Osteoblast (primary cell): ENCODE data around the gene PSPN. TPM values are rescaled to one million over a fixed set of nuclear protein-coding genes. Genes with fewer than 3 reads are reported as not detected.

Source experiments
- DNase-seq: peaks from one replicate; pipeline ENCODE4 v3.0.0; 2011; ENCODE audit warnings: low spot score, mixed read lengths; ENCODE audit not compliant: insufficient read length; ENCODE audit errors: missing footprints
- H2AFZ ChIP-seq: 2 replicates; pipeline ENCODE4 v1.6.0; 2011; ENCODE audit warnings: mild to moderate bottlenecking, low read length
- H3K27ac ChIP-seq: 2 replicates; pipeline ENCODE4 v1.5.1; 2011; ENCODE audit warnings: mild to moderate bottlenecking, low read depth, low read length, moderate library complexity
- H3K27me3 ChIP-seq: 2 replicates; pipeline ENCODE4 v1.6.0; 2012; ENCODE audit warnings: mild to moderate bottlenecking, control low read depth, inconsistent platforms, low read length, moderate library complexity; ENCODE audit not compliant: insufficient read depth
- H3K36me3 ChIP-seq: 2 replicates; pipeline ENCODE4 v1.5.1; 2011; ENCODE audit warnings: mild to moderate bottlenecking, low read length, control low read depth, moderate library complexity; ENCODE audit not compliant: insufficient read depth
- H3K4me1 ChIP-seq: 2 replicates; pipeline ENCODE4 v1.5.1; 2011; ENCODE audit warnings: mild to moderate bottlenecking, low read length, control low read depth, moderate library complexity; ENCODE audit not compliant: insufficient read depth
- H3K4me2 ChIP-seq: 2 replicates; pipeline ENCODE4 v1.6.0; 2011; ENCODE audit warnings: mild to moderate bottlenecking, low read length; ENCODE audit not compliant: insufficient read depth
- H3K4me3 ChIP-seq: fragments of 200-600 bp; sonication (generic); 3 replicates; pipeline ENCODE4 v1.5.1; 2012; ENCODE audit warnings: mild to moderate bottlenecking, low read length, inconsistent platforms; ENCODE audit not compliant: insufficient read depth
- H3K79me2 ChIP-seq: 2 replicates; pipeline ENCODE4 v1.6.0; 2012; ENCODE audit warnings: mild to moderate bottlenecking, low read length, control low read depth, inconsistent platforms; ENCODE audit not compliant: insufficient read depth
- H3K9me3 ChIP-seq: 2 replicates; pipeline ENCODE4 v1.5.1; 2011; ENCODE audit warnings: low read depth, low read length, control low read depth
- H4K20me1 ChIP-seq: 2 replicates; pipeline ENCODE4 v1.6.0; 2012; ENCODE audit warnings: mild to moderate bottlenecking, low read length, control low read depth; ENCODE audit not compliant: insufficient read depth
- total RNA-seq: library from RNA; depleted of rRNA; stranded (reverse); fragments of >200 nt; gene quantifications from 2 replicates; pipeline ENCODE4 v1.2.3, GENCODE V29; 2012
- TF ChIP-seq, protein P1 (sequence below): IDR thresholded peaks from 2 replicates; pipeline ENCODE4 v1.5.1; 2011; ENCODE audit warnings: mild to moderate bottlenecking, low read depth, low read length, moderate library complexity; ENCODE audit errors: extremely low read depth

PSPN gene, protein sequence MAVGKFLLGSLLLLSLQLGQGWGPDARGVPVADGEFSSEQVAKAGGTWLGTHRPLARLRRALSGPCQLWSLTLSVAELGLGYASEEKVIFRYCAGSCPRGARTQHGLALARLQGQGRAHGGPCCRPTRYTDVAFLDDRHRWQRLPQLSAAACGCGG
- 1.1 and 1.2 TPM in 2 replicates for total RNA-seq

- no peak within 1 kb of the TSS for H3K27ac ChIP-seq
- TF ChIP-seq, protein P1, sequence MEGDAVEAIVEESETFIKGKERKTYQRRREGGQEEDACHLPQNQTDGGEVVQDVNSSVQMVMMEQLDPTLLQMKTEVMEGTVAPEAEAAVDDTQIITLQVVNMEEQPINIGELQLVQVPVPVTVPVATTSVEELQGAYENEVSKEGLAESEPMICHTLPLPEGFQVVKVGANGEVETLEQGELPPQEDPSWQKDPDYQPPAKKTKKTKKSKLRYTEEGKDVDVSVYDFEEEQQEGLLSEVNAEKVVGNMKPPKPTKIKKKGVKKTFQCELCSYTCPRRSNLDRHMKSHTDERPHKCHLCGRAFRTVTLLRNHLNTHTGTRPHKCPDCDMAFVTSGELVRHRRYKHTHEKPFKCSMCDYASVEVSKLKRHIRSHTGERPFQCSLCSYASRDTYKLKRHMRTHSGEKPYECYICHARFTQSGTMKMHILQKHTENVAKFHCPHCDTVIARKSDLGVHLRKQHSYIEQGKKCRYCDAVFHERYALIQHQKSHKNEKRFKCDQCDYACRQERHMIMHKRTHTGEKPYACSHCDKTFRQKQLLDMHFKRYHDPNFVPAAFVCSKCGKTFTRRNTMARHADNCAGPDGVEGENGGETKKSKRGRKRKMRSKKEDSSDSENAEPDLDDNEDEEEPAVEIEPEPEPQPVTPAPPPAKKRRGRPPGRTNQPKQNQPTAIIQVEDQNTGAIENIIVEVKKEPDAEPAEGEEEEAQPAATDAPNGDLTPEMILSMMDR = no peak
- H4K20me1 ChIP-seq = no peaks in the 10 kb centered on the region
- peaks cover 8% of the 10 kb centered on the region for H3K4me1 ChIP-seq
- peak; percentile 68 for DNase-seq
- no peak within 1 kb of the TSS for H2AFZ ChIP-seq
- no peak within 1 kb of the TSS for H3K4me3 ChIP-seq
- H3K9me3 ChIP-seq = no peaks in the 10 kb centered on the region
- H3K79me2 ChIP-seq = no peaks in the 10 kb centered on the region
- H3K4me2 ChIP-seq = no peak within 1 kb of the TSS
- H3K36me3 ChIP-seq = peaks cover 16% of the 10 kb centered on the region
- no peaks in the 10 kb centered on the region for H3K27me3 ChIP-seq
Observed at GRCh38 chr19:6375411-6376010, at the start of gene PSPN. TSS of gene PSPN (minus strand) at chr19:6375933. CDS start at chr19:6375849, 84 bp downstream.

- Histone ChIP-seq H3K27ac (peak overlapping the region; percentile 40), H3K4me1 (peaks cover 5% of the 10 kb centered on the region), H4K20me1 (peaks cover 38% of the 10 kb centered on the region), H3K27me3 (no peaks in the 10 kb centered on the region), H3K36me3 (peaks cover 26% of the 10 kb centered on the region), H3K4me3 (no peak overlapping the region), H3K79me2 (peaks cover 42% of the 10 kb centered on the region), H3K9me3 (no peaks in the 10 kb centered on the region), H2AFZ (peak overlapping the region; percentile 87), H3K4me2 (peak overlapping the region; percentile 2)
- TF ChIP-seq, protein P1 = no peak
- peak; percentile 100 for DNase-seq
Observed at GRCh38 chr19:6424939-6425731, 49.4 kb upstream of the PSPN start.

DNA sequence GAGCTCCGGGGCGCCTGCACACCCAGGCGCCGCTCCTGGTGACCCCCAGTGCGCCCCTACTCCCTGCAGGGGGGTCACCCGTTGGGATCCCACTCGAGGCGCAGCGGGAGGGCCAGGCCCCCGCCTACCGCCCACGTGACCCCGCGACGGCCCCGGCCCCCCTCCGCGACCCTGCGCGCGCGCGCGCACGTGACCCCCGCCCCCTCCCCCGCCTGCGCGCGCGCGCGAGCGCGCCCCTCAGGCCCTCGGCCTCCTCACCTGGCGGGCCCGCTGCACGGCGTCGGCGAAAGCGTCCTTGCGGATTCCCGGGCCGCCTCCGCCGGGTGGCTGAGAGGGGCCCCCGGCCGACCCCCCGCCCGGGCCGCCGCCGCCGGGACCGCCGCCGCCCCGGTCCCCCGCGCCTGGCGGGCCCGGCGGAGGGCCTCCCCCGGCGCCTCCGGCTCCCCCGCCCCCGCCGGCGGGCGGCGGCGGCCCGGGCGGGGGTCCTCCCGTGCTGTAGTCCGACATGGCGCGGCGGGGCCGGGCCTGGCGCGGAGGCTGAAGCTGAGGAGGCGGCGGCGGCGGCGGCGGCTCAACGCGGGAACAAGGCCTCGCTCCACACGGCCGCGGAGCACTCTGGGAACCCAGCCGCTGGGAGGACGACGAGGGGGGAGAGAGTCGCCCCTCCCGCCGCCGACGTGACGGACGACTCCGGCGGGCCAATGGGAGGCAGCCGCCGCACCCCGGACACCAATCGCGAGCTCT lies 48.6 kb upstream of the PSPN start, which contains the start of gene KHSRP:
KHSRP (minus strand) TSS at position 617 of the 744 bp plus-strand sequence; CDS start at position 507, 110 bp downstream.
- Histone ChIP-seq H3K4me2 (peak within 1 kb of the TSS; percentile 94), H3K9me3 (no peaks in the 10 kb centered on the region), H3K79me2 (peaks cover 49% of the 10 kb centered on the region), H3K27ac (peak within 1 kb of the TSS; percentile 75), H3K4me1 (peaks cover 5% of the 10 kb centered on the region), H2AFZ (peak within 1 kb of the TSS; percentile 87), H4K20me1 (peaks cover 46% of the 10 kb centered on the region), H3K36me3 (peaks cover 34% of the 10 kb centered on the region), H3K4me3 (peak within 1 kb of the TSS; percentile 94), H3K27me3 (no peaks in the 10 kb centered on the region)
- DNase-seq = peak; percentile 100
- TF ChIP-seq, protein P1 = no peak
